ENCODE data around the gene AGER. TPM values are rescaled to one million over a fixed set of nuclear protein-coding genes. Genes with fewer than 3 reads are reported as not detected.

AGER gene
- total and polyA plus RNA-seq, 9 of the 15 experiments (the other 6 are each of a cell fraction or from before 2014, with no cell fraction given): 1.2 to 11.5 (median 4.1) TPM

- TF ChIP-seq ZNF133 (CRISPR knock-in tag; IDR thresholded peaks at IDR 0.05) (no peak), RBM15 (IDR thresholded peaks at IDR 0.05; ENCODE audit: insufficient read depth, low read length) (no peak), ARID2 (IDR thresholded peaks at IDR 0.05) (peak; percentile 7; the same call in 1 of the 2 replicates), USF2 (CRISPR knock-in tag; IDR thresholded peaks at IDR 0.05) (no peak), ZFPM2 (CRISPR knock-in tag; IDR thresholded peaks at IDR 0.05) (no peak; the same call in 1 of the 2 replicates), ZNF639 (CRISPR knock-in tag; conservative IDR thresholded peaks at IDR 0.05 in 1 of 2, IDR thresholded peaks at IDR 0.05 in 1 of 2) (0 out of 4 replicates have a peak, but pooled peaks of 1 of the 2 experiments have one; percentile 32), KLF16 (IDR thresholded peaks at IDR 0.05) (no peak), FOSL1 (tag; conservative IDR thresholded peaks at IDR 0.05) (peak; percentile 51; the same call in 1 of the 2 replicates), ZNF12 (CRISPR knock-in tag; IDR thresholded peaks at IDR 0.05) (peak; percentile 10; the same call in 1 of the 2 replicates), ZNF140 (CRISPR knock-in tag; IDR thresholded peaks at IDR 0.05) (no peak), RBM14 (IDR thresholded peaks at IDR 0.05; ENCODE audit: borderline replicate concordance, insufficient read depth, low read depth, low read length) (no peak), CHD7 (IDR thresholded peaks at IDR 0.05; ENCODE audit: low read depth, low read length) (no peak), PRMT5 (CRISPR knock-in tag; IDR thresholded peaks at IDR 0.05) (no peak)
These were observed 30.2 kb downstream of the AGER start, which contains the start of gene PPT2 (continued) for GRCh38 chr6:32153564-32154513.
